ENCODE results near the gene LYPD1.

DNA sequence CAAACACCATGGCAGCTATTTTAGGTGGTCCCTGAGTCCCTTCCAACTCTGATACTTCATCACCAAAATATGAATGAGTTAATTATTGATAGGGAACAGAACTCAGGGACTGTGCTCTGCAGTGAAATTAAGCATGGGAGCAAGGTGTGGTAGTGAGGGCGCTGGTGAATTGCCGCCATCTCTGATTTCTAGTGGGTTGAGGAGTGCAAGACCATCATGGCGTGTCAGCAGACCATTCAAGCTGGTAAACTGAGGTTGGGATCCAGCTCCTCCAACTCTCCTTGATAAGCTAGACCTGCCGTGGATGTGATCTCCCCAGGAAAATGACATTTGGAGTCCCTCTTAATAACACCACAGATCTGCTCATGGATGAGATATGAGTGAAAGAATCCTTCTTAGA, 70.4 kb downstream of the LYPD1 start:
- TF ChIP-seq, protein P1, sequence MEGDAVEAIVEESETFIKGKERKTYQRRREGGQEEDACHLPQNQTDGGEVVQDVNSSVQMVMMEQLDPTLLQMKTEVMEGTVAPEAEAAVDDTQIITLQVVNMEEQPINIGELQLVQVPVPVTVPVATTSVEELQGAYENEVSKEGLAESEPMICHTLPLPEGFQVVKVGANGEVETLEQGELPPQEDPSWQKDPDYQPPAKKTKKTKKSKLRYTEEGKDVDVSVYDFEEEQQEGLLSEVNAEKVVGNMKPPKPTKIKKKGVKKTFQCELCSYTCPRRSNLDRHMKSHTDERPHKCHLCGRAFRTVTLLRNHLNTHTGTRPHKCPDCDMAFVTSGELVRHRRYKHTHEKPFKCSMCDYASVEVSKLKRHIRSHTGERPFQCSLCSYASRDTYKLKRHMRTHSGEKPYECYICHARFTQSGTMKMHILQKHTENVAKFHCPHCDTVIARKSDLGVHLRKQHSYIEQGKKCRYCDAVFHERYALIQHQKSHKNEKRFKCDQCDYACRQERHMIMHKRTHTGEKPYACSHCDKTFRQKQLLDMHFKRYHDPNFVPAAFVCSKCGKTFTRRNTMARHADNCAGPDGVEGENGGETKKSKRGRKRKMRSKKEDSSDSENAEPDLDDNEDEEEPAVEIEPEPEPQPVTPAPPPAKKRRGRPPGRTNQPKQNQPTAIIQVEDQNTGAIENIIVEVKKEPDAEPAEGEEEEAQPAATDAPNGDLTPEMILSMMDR (IDR thresholded peaks at IDR 0.05), result no peak
- no peak for TF ChIP-seq POLR2A (IDR thresholded peaks at IDR 0.05)
